A549 (cell line): ENCODE measurements around the gene ACE2. TPM values are rescaled to one million over a fixed set of nuclear protein-coding genes. Genes with fewer than 3 reads are reported as not detected.

Source experiments
- ATAC-seq, 2 experiments: fragments of 200-7000 bp in 1 of 2; fragments of >200 bp in 1 of 2; cut with Nextera tagmentation in 1 of 2; cut with Tn5 transposase in 1 of 2; 3 replicates each; pipeline versions ENCODE4 v1.8.0 to v1.9.1; 2018 to 2020; ENCODE audit warnings: mild to moderate bottlenecking in 1 of 2, moderate library complexity in 1 of 2
- CTCF ChIA-PET: fragments of 300-600 bp; sonication (Branson Sonifier 250); formaldehyde crosslinking; extraction: SDS; loops from one replicate; lab custom pipeline; 2021; ENCODE audit warnings: antibody characterized with exemption, inconsistent platforms; lab: Yijun Ruan, JAX
- POLR2A ChIA-PET: fragments of 350-600 bp; formaldehyde crosslinking; extraction: SDS; loops from one replicate; lab custom pipeline; 2021; ENCODE audit warnings: antibody characterized with exemption, inconsistent platforms; lab: Yijun Ruan, JAX
- DNase-seq, 2 experiments: peaks; one replicate each; pipeline versions ENCODE4 v3.0.0 to v3.0.0-alpha.2; 2011 to 2016; ENCODE audit warnings: low read depth in 1 of 2, low spot score in 1 of 2
- FAIRE-seq: peaks from 2 replicates; lab custom pipeline; 2011; peaks lifted over from hg19 to GRCh38; lab: Jason Lieb, UNC
- H3K27ac ChIP-seq, 2 experiments: fragments of >200 bp; sonication (Bioruptor Twin); formaldehyde crosslinking; 3 replicates each; pipeline ENCODE4 v1.5.1; 2016 to 2017
- H3K4me1 ChIP-seq: fragments of >200 bp; sonication (Bioruptor Twin); formaldehyde crosslinking; 3 replicates; pipeline ENCODE4 v1.6.1; 2016
- H3K4me2 ChIP-seq: fragments of >200 bp; sonication (Bioruptor Twin); formaldehyde crosslinking; 3 replicates; pipeline ENCODE4 v1.6.1; 2016
- H3K4me3 ChIP-seq: fragments of >200 bp; sonication (Bioruptor Twin); formaldehyde crosslinking; 3 replicates; pipeline ENCODE4 v1.5.1; 2016
- H3K9me3 ChIP-seq: fragments of >200 bp; sonication (Bioruptor Twin); formaldehyde crosslinking; 3 replicates; pipeline ENCODE4 v1.6.1; 2016
- CEBPB ChIP-seq, 2 experiments: fragments of >200 bp in 1 of 2; sonication (Bioruptor Twin) in 1 of 2; formaldehyde crosslinking in 1 of 2; IDR thresholded peaks; 2 replicates each; pipeline ENCODE4 v1.6.1; 2012 to 2016
- CHD4 ChIP-seq: fragments of 200-600 bp; sonication (generic); IDR thresholded peaks from 2 replicates; pipeline ENCODE4 v1.6.1; 2016; ENCODE audit warnings: antibody characterized with exemption, mild to moderate bottlenecking, borderline replicate concordance
- EP300 ChIP-seq, 2 experiments: fragments of >200 bp; sonication (Bioruptor Twin); formaldehyde crosslinking; IDR thresholded peaks; 2 replicates in 1 of 2; 3 replicates in 1 of 2; pipeline ENCODE4 v1.6.1; 2016 to 2017
- ESRRA ChIP-seq: fragments of 150-350 bp; IDR thresholded peaks from 2 replicates; pipeline ENCODE4 v1.6.1; 2014; ENCODE audit warnings: mild to moderate bottlenecking, low read length, borderline replicate concordance
- GATA3 ChIP-seq: IDR thresholded peaks from 2 replicates; pipeline ENCODE4 v1.6.1; 2012; ENCODE audit warnings: borderline replicate concordance
- HOXB5 ChIP-seq: fragments of 250-450 bp; sonication (Bioruptor Pico); IDR thresholded peaks from 2 replicates; pipeline ENCODE4 v1.5.0; 2020; ENCODE audit warnings: mild to moderate bottlenecking, moderate library complexity
- JUN ChIP-seq, 2 experiments: fragments of >200 bp; sonication (Bioruptor Twin); formaldehyde crosslinking; IDR thresholded peaks; 2 replicates in 1 of 2; 3 replicates in 1 of 2; pipeline ENCODE4 v1.6.1; 2016 to 2017
- KDM1A ChIP-seq: fragments of 200-600 bp; sonication (generic); IDR thresholded peaks from 2 replicates; pipeline ENCODE4 v1.6.1; 2016; ENCODE audit warnings: low read depth, mild to moderate bottlenecking
- KDM5A ChIP-seq: fragments of 200-600 bp; sonication (generic); IDR thresholded peaks from 2 replicates; pipeline ENCODE4 v1.6.1; 2016; ENCODE audit warnings: antibody characterized with exemption, mild to moderate bottlenecking
- MAFK ChIP-seq: fragments of 450-650 bp; IDR thresholded peaks from 2 replicates; pipeline ENCODE4 v1.6.1; 2014; ENCODE audit not compliant: partially characterized antibody
- MAZ ChIP-seq: fragments of 150-350 bp; IDR thresholded peaks from 2 replicates; pipeline ENCODE4 v1.6.1; 2014; ENCODE audit warnings: antibody characterized with exemption, low read depth, low read length, borderline replicate concordance
- NFE2L2 ChIP-seq: fragments of 150-350 bp; conservative IDR thresholded peaks from 2 replicates; pipeline ENCODE4 v1.6.1; 2014; ENCODE audit warnings: low read length
- RCOR1 ChIP-seq: fragments of 150-350 bp; IDR thresholded peaks from 2 replicates; pipeline ENCODE4 v1.6.1; 2014; ENCODE audit warnings: antibody characterized with exemption, low read length, low read depth
- RFX5 ChIP-seq: fragments of 450-650 bp; IDR thresholded peaks from 2 replicates; pipeline ENCODE4 v1.7.1; 2014; ENCODE audit warnings: antibody characterized with exemption, mild to moderate bottlenecking, moderate library complexity
- TFCP2L1 ChIP-seq: fragments of 250-450 bp; sonication (Bioruptor Pico); IDR thresholded peaks from 2 replicates; pipeline ENCODE4 v1.5.0; 2021; ENCODE audit warnings: mild to moderate bottlenecking
- TP53 ChIP-seq: fragments of 250-450 bp; sonication (Bioruptor Pico); IDR thresholded peaks from 2 replicates; pipeline ENCODE4 v1.5.0; 2021; ENCODE audit warnings: mild to moderate bottlenecking, moderate library complexity
- ZNF302 ChIP-seq: fragments of 250-450 bp; sonication (Bioruptor Pico); IDR thresholded peaks from 2 replicates; pipeline ENCODE4 v1.9.0; 2021; ENCODE audit warnings: inconsistent platforms, mild to moderate bottlenecking, moderate library complexity
- WGBS: methylation state at CpG from one replicate; pipeline ENCODE4 v1.1.6; 2017; ENCODE audit errors: missing lambda C conversion rate; 5-methylcytosine and 5-hydroxymethylcytosine counted together
- polyA plus RNA-seq, 4 experiments: library from polyadenylated mRNA; depleted of rRNA in 3 of 4; stranded (reverse); fragments of >200 nt; fragmentation: RNase III in 1 of 4; extraction: RNeasy Plus Mini Kit Qiagen cat#74134 plus additional on column Dnase treatment in 1 of 4; gene quantifications; 2 replicates in 3 of 4; 3 replicates in 1 of 4; pipeline ENCODE4 v1.2.3, GENCODE V29; 2011 to 2017
- TF ChIP-seq, protein P1 (sequence below): fragments of 250-450 bp; sonication (Bioruptor Pico); IDR thresholded peaks from 2 replicates; pipeline ENCODE4 v1.5.0; 2020; ENCODE audit warnings: low read depth, mild to moderate bottlenecking, moderate library complexity
- TF ChIP-seq, protein P2 (sequence below): fragments of >200 bp; sonication (Bioruptor Twin); formaldehyde crosslinking; IDR thresholded peaks from 3 replicates; pipeline ENCODE4 v1.6.1; 2016
- TF ChIP-seq, protein P3 (sequence below): IDR thresholded peaks from 2 replicates; pipeline ENCODE4 v1.6.1; 2012; ENCODE audit warnings: low read depth, borderline replicate concordance

ACE2 gene
- polyA plus RNA-seq, 2 of the 4 experiments (the other 2 are of a cell fraction), result 0.06 TPM; not detected in 1

DNA sequence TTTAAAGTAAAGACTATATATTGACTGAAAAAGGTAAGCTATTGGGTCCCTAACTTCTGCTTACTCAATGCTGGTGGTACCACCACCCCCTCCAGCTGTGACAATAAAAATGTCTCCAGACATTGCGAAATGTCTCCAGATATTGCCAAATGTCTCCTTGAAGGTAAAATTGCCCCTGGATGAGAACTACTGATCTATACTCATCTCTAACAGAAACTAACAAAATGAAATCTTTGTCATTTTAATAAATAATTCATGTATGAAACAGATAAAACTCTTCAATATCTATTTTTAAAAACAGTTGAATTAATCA lies 43.8 kb upstream of the ACE2 start:
- 82% methylated on average over 1 of the region's 1 CpG for WGBS
- Histone ChIP-seq H3K4me1 (no peaks in the 10 kb centered on the region), H3K4me3 (no peak overlapping the region), H3K9me3 (no peaks in the 10 kb centered on the region), H3K4me2 (no peak overlapping the region), H3K27ac (no peak overlapping the region)
- no peak for ATAC-seq
- TF ChIP-seq MAFK, result no peak
- TF ChIP-seq, protein P1, sequence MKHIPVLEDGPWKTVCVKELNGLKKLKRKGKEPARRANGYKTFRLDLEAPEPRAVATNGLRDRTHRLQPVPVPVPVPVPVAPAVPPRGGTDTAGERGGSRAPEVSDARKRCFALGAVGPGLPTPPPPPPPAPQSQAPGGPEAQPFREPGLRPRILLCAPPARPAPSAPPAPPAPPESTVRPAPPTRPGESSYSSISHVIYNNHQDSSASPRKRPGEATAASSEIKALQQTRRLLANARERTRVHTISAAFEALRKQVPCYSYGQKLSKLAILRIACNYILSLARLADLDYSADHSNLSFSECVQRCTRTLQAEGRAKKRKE, result no peak
- TF ChIP-seq KDM5A, result no peak
- TF ChIP-seq CEBPB (IDR thresholded peaks at IDR 0.05), result peak; percentile 34 to 50; a peak in 3 of 4 replicates
- ChIA-PET CTCF (interaction anchor here (1.6 kb wide), 1 partner anchor 12 kb away, joined by 4 read pairs; no protein-coding TSS in a partner anchor), POLR2A (no interaction called here)
- no peak for FAIRE-seq
- DNase-seq, result no peak

DNA sequence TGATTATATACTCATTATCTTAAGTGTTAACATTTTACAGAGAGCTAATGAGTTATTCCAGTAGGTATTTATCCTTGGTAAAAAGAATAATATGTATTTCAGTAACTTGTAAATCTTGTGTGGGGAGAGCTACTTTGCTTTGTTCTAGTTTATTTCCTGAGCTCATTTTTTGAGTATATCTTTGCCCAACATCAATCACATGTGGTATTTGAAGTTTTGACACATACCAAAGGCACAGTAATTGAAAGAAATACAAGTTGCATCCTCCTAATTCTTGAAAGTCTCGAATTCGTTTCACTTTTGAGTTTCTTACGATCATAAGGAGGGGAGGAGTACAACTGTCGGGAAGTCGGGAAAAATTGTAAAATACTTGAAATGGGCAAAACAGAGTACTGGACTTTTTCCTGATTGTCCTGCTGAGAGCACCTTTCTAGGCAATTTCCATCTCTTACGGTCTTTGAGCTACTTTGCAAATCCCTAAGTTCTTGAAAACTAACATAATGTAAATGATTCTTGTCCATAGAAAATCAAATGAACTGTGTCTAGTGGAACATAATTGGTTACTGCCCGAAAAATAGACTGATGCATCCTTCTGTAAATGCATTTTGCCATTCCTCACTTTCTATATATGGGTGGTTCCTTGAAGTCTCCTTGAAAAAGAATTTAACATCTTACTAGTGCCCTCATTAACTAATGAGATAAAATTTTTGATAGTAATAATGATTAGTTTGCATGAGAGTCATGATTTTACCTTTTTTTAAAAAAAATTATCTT lies 43.2 kb upstream of the ACE2 start:
- CTCF ChIA-PET, result interaction anchor here (0.7 to 1.6 kb wide), 2 partner anchors 13 to 77 kb away, joined by 3 to 4 read pairs; no protein-coding TSS in a partner anchor
- Histone ChIP-seq H3K4me1 (no peaks in the 10 kb centered on the region), H3K4me3 (no peak overlapping the region), H3K4me2 (no peak overlapping the region), H3K27ac (no peak overlapping the region), H3K9me3 (no peaks in the 10 kb centered on the region)
- POLR2A ChIA-PET, result no interaction called here
- TF ChIP-seq HOXB5 (CRISPR knock-in tag) (no peak), NFE2L2 (no peak), TP53 (CRISPR knock-in tag) (no peak), ESRRA (no peak), RCOR1 (no peak), EP300 (IDR thresholded peaks at IDR 0.05) (no peak), TFCP2L1 (CRISPR knock-in tag) (no peak), KDM1A (no peak), CHD4 (no peak), ZNF302 (no peak), GATA3 (no peak), MAZ (no peak)
- 51% methylated on average over 7 of the region's 7 CpGs for WGBS
- DNase-seq, result no peak
- no peak for ATAC-seq
- FAIRE-seq, result no peak

DNA sequence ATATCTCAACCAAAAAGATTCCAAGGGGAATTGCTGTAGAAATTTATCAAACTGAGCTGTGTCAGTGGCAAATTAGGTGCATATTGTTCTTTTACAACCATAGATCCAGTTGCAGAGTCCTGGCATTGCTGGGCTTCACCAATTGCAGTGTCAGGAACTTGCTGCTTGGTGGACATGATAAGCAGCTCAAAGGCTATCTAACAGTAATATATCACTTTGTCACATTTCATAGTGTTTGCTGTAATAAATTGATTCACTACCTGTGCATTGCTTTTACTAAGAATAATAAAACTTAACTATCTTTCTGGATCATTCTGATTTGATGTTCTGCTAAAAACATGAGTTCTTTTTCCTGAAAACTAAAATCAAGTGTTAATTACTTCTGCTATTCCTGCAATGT lies 30.9 kb upstream of the ACE2 start:
- FAIRE-seq (no peak), DNase-seq (no peak), ATAC-seq (no peak)
- H3K4me3 ChIP-seq, result no peak overlapping the region
- no peaks in the 10 kb centered on the region for H3K9me3 ChIP-seq
- TF ChIP-seq JUN (IDR thresholded peaks at IDR 0.05), result no peak
- TF ChIP-seq, protein P2, sequence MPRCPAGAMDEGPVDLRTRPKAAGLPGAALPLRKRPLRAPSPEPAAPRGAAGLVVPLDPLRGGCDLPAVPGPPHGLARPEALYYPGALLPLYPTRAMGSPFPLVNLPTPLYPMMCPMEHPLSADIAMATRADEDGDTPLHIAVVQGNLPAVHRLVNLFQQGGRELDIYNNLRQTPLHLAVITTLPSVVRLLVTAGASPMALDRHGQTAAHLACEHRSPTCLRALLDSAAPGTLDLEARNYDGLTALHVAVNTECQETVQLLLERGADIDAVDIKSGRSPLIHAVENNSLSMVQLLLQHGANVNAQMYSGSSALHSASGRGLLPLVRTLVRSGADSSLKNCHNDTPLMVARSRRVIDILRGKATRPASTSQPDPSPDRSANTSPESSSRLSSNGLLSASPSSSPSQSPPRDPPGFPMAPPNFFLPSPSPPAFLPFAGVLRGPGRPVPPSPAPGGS, result no peak
- no peak for TF ChIP-seq RFX5
- TF ChIP-seq, protein P1, result no peak
- TF ChIP-seq, protein P3, sequence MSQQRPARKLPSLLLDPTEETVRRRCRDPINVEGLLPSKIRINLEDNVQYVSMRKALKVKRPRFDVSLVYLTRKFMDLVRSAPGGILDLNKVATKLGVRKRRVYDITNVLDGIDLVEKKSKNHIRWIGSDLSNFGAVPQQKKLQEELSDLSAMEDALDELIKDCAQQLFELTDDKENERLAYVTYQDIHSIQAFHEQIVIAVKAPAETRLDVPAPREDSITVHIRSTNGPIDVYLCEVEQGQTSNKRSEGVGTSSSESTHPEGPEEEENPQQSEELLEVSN, result no peak
- CTCF ChIA-PET, result no interaction called here
- POLR2A ChIA-PET, result no interaction called here
- H3K27ac ChIP-seq, result no peak overlapping the region
- H3K4me1 ChIP-seq, result no peaks in the 10 kb centered on the region
- no peak overlapping the region for H3K4me2 ChIP-seq
